ENCODE results near the gene AKAP6.

DNA sequence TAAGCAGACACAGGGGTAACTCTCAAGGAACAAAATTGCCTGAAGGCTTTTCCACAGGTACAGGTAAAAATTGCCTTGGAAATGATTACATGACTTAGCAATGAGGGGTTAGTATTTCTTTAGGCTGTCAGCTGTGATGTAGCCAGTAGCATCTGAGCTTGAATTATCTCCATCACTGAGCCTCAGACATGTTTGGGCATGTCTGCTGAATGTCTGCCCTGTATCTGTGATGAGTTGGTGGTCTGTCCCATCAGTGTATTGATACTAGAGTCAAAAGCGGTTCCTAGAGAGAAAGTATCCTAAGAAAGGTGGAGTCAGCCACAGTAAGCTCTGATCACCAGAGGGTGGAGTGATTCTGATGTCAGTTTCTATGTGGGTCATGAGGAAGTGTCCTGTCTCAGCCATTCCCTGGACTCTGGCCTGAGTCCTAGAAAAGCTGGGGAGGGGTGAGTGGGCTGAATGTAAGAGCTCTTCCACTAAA is 16.3 kb downstream of the AKAP6 start:
- TF ChIP-seq, protein P1, sequence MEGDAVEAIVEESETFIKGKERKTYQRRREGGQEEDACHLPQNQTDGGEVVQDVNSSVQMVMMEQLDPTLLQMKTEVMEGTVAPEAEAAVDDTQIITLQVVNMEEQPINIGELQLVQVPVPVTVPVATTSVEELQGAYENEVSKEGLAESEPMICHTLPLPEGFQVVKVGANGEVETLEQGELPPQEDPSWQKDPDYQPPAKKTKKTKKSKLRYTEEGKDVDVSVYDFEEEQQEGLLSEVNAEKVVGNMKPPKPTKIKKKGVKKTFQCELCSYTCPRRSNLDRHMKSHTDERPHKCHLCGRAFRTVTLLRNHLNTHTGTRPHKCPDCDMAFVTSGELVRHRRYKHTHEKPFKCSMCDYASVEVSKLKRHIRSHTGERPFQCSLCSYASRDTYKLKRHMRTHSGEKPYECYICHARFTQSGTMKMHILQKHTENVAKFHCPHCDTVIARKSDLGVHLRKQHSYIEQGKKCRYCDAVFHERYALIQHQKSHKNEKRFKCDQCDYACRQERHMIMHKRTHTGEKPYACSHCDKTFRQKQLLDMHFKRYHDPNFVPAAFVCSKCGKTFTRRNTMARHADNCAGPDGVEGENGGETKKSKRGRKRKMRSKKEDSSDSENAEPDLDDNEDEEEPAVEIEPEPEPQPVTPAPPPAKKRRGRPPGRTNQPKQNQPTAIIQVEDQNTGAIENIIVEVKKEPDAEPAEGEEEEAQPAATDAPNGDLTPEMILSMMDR (IDR thresholded peaks at IDR 0.05), result no peak
- TF ChIP-seq POLR2AphosphoS5 (IDR thresholded peaks at IDR 0.05), result no peak
